Progenitor cell of endocrine pancreas (in vitro differentiated cells): ENCODE measurements around the gene MIR17HG. TPM values are rescaled to one million over a fixed set of nuclear protein-coding genes. Genes with fewer than 3 reads are reported as not detected.
A peak's percentile ranks its signal among the peaks of the same experiment; 100 is the strongest.

Experiments
- DNase-seq: peaks from one replicate; pipeline ENCODE4 v3.0.0; 2021; ENCODE audit warnings: low spot score; ENCODE audit not compliant: unreplicated experiment
- H3K27ac Mint-ChIP-seq: 2 replicates; pipeline ENCODE4 v1.8.0; 2021; ENCODE audit warnings: mild to moderate bottlenecking, moderate library complexity, mixed read lengths
- H3K27me3 Mint-ChIP-seq: 2 replicates; pipeline ENCODE4 v1.8.0; 2021; ENCODE audit warnings: mixed read lengths
- H3K36me3 Mint-ChIP-seq: 2 replicates; pipeline ENCODE4 v1.8.0; 2022; ENCODE audit warnings: mixed read lengths; ENCODE audit not compliant: insufficient read depth
- H3K4me1 Mint-ChIP-seq: 2 replicates; pipeline ENCODE4 v1.8.0; 2021; ENCODE audit warnings: low read depth, mixed read lengths
- H3K4me3 Mint-ChIP-seq: 2 replicates; pipeline ENCODE4 v1.8.0; 2021; ENCODE audit warnings: low read depth, mild to moderate bottlenecking, moderate library complexity, mixed read lengths
- H3K9me3 Mint-ChIP-seq: 2 replicates; pipeline ENCODE4 v1.8.0; 2021; ENCODE audit warnings: low read depth, mixed read lengths
- total RNA-seq: library from RNA; stranded (reverse); gene quantifications from 2 replicates; pipeline ENCODE4 v1.2.1, GENCODE V29; 2021
- TF ChIP-seq, protein P1 (sequence below): fragments of 200-600 bp; sonication (generic); IDR thresholded peaks from one replicate; pipeline ENCODE4 v1.5.0; 2021; ENCODE audit warnings: antibody characterized with exemption, mild to moderate bottlenecking; ENCODE audit not compliant: unreplicated experiment

The MIR17HG gene
- total RNA-seq, 1 donor from 2014 or later = 14.0 TPM

DNA sequence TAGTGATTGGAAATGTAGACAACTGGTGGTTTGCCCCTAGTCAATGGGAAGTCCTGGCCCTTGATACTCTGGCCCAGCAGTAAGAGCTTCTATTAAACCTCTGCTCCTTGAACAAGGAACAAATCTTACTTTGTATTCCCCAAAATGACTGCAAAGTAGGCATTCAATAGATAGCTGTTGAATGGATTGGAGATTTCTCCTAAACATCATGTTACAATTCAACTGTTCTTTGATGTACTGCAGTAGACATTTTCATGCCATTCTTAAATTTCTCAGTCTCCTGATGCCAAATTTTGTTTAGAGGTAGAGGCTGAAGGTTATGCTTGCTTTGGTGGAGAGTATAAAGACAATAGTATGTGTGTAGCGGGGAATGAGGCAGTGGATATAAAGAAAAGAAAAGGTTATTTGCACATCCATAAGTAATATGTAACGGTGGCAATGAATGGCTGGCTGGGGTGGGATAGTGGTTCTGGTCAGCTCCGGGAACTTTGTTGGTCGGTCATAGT lies 12.8 kb downstream of the MIR17HG start:
- peaks cover 13% of the 10 kb centered on the region for H3K36me3 Mint-ChIP-seq
- no peaks in the 10 kb centered on the region for H3K27me3 Mint-ChIP-seq
- TF ChIP-seq, protein P1, sequence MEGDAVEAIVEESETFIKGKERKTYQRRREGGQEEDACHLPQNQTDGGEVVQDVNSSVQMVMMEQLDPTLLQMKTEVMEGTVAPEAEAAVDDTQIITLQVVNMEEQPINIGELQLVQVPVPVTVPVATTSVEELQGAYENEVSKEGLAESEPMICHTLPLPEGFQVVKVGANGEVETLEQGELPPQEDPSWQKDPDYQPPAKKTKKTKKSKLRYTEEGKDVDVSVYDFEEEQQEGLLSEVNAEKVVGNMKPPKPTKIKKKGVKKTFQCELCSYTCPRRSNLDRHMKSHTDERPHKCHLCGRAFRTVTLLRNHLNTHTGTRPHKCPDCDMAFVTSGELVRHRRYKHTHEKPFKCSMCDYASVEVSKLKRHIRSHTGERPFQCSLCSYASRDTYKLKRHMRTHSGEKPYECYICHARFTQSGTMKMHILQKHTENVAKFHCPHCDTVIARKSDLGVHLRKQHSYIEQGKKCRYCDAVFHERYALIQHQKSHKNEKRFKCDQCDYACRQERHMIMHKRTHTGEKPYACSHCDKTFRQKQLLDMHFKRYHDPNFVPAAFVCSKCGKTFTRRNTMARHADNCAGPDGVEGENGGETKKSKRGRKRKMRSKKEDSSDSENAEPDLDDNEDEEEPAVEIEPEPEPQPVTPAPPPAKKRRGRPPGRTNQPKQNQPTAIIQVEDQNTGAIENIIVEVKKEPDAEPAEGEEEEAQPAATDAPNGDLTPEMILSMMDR = no peak
- H3K4me1 Mint-ChIP-seq = peaks cover 55% of the 10 kb centered on the region
- DNase-seq = no peak
- H3K9me3 Mint-ChIP-seq = no peaks in the 10 kb centered on the region
- H3K27ac Mint-ChIP-seq = peak overlapping the region; percentile 22
- no peak overlapping the region for H3K4me3 Mint-ChIP-seq

- peaks cover 4% of the 10 kb centered on the region for H3K36me3 Mint-ChIP-seq
- peaks cover 41% of the 10 kb centered on the region for H3K4me1 Mint-ChIP-seq
- H3K27me3 Mint-ChIP-seq = no peaks in the 10 kb centered on the region
These were observed 14.3 kb downstream of the MIR17HG start for GRCh38 chr13:91361755-91362271.

DNA sequence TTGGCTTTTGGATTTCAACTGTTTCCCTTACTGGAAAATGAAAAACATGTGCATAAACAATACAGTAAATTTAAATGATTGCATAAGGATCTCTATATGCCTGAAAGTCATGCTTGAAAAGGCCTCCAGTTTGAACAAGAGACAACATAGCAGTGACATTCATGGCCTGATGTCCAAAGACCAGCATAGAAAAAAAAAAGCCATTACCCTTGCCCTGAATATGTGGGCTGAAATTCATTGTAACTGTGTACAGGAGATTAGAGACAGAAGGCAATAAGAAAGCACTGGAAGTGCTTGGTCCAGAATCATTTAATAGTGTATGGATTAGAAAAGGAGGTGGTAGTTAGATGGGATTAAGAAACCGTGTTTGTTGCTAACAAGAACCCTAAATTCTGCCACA lies 15.4 kb downstream of the MIR17HG start:
- H3K9me3 Mint-ChIP-seq = no peaks in the 10 kb centered on the region
- no peaks in the 10 kb centered on the region for H3K36me3 Mint-ChIP-seq
- H3K4me1 Mint-ChIP-seq = peaks cover 30% of the 10 kb centered on the region
- DNase-seq = no peak
- H3K27me3 Mint-ChIP-seq = no peaks in the 10 kb centered on the region
- TF ChIP-seq, protein P1 = no peak
- H3K4me3 Mint-ChIP-seq = no peak overlapping the region
- H3K27ac Mint-ChIP-seq = no peak overlapping the region

More at GRCh38 chr13:91361755-91362271, 14.3 kb downstream of the MIR17HG start:
- Mint-ChIP-seq H3K4me3 (no peak overlapping the region), H3K9me3 (no peaks in the 10 kb centered on the region), H3K27ac (peak overlapping the region; percentile 19)
- TF ChIP-seq, protein P1 = no peak
- no peak for DNase-seq

- Mint-ChIP-seq H3K4me1 (no peaks in the 10 kb centered on the region), H3K27ac (no peak overlapping the region), H3K4me3 (no peak overlapping the region), H3K27me3 (no peaks in the 10 kb centered on the region), H3K9me3 (no peaks in the 10 kb centered on the region), H3K36me3 (no peaks in the 10 kb centered on the region)
- no peak for DNase-seq
- TF ChIP-seq, protein P1 = no peak
These were observed 20.6 kb downstream of the MIR17HG start for GRCh38 chr13:91368101-91368500.

DNA sequence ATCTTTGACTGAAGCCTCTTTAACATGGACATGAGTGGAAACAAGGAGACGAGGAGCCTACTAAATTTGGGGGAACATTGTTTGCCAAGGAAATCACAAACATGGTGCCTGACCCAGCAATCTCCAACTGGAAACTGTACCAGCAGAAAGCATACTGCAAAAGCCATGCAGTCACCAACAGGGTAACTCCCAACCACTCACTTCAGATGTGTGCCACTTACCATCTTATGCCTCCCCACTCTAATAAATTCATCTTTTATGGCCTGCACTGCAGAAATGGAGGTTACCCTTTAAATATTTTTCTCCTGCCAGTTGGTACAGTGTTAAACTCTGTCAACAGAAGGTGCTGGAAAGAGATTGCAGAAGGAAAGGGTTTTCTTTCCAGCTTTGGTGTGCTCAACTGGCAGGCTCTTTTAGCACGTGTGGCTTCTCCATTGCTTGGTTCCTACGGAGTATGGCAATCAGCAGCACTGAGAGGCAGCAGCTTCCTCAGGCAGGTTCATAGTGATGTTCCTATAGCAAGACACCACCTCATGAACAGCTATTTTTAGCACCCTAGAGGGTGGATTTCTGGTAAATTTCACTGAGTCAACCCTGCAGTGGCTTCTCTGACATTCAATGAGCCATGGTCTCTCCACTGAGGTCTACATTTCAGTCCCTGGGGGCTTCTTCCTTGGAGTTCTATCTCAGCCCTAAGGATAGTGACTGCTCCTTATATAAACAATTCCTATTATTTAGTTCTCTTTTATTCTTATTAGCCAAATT lies 21.4 kb downstream of the MIR17HG start:
- no peak for DNase-seq
- TF ChIP-seq, protein P1 = no peak
- Mint-ChIP-seq H3K4me1 (no peaks in the 10 kb centered on the region), H3K27ac (no peak overlapping the region), H3K27me3 (no peaks in the 10 kb centered on the region), H3K36me3 (no peaks in the 10 kb centered on the region), H3K4me3 (no peak overlapping the region), H3K9me3 (no peaks in the 10 kb centered on the region)
